ENCODE measurements around the gene FUS.

FUS gene

DNA sequence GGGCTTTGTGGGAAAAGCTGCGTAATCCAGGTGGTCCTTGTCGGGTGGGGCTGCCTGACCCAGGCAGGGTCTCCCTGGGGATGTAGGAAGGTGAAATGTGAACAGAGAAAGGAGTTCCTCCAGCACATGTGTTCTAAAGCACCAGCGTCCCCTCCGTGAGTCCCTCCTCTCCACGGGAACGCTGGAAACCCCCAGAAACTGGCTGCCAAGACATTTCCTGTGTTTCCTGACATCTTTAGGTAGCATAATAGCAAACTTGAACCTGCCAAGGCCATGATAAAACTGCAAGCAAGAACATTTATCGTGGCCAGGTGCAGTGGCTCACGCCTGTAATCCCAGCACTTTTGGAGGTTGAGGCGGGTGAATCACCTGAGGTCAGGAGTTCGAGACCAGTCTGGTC lies 49.6 kb downstream of the FUS start:
- DNase-seq (ENCODE audit: low read depth), result no peak
- no peak overlapping the region for H3K4me3 ChIP-seq (ENCODE audit: low read length)
- TF ChIP-seq, protein P1, sequence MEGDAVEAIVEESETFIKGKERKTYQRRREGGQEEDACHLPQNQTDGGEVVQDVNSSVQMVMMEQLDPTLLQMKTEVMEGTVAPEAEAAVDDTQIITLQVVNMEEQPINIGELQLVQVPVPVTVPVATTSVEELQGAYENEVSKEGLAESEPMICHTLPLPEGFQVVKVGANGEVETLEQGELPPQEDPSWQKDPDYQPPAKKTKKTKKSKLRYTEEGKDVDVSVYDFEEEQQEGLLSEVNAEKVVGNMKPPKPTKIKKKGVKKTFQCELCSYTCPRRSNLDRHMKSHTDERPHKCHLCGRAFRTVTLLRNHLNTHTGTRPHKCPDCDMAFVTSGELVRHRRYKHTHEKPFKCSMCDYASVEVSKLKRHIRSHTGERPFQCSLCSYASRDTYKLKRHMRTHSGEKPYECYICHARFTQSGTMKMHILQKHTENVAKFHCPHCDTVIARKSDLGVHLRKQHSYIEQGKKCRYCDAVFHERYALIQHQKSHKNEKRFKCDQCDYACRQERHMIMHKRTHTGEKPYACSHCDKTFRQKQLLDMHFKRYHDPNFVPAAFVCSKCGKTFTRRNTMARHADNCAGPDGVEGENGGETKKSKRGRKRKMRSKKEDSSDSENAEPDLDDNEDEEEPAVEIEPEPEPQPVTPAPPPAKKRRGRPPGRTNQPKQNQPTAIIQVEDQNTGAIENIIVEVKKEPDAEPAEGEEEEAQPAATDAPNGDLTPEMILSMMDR (conservative IDR thresholded peaks at IDR 0.05; ENCODE audit: low read depth, low read length), result no peak

DNA sequence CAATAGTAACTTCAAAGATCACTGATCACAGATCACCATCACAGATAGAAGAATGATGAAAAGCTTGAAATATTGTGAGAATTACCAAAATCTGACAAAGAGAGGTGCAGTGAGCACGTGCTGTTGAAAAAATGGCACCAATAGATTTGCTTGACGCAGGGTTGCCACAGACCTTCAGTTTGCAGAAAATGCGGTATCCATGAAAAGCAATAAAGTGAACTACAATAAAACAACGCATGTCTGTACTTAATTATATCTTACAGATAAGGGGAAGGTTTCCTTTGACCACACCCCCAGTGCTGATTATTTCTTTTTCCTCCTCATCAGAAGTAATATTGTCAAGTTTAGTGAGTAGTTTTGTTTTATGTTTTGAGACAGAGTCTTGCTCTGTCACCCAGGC lies 58.1 kb downstream of the FUS start:
- no peak overlapping the region for H3K4me3 ChIP-seq (ENCODE audit: low read length)
- TF ChIP-seq, protein P1 (conservative IDR thresholded peaks at IDR 0.05; ENCODE audit: low read depth, low read length), result no peak
- no peak for DNase-seq (ENCODE audit: low read depth)

Measured in retinal pigment epithelial cell (primary cell).